NCI-H128 (cell line): ENCODE measurements around the gene TRRAP.

ENCODE experiments used
- DNase-seq: peaks from one replicate; lab custom pipeline; 2025; ENCODE audit not compliant: unreplicated experiment; lab: John Stamatoyannopoulos, UW

The TRRAP gene

GRCh38 chr7:99003419-99003818 is 125.1 kb downstream of the TRRAP start:
- no peak for DNase-seq

DNA sequence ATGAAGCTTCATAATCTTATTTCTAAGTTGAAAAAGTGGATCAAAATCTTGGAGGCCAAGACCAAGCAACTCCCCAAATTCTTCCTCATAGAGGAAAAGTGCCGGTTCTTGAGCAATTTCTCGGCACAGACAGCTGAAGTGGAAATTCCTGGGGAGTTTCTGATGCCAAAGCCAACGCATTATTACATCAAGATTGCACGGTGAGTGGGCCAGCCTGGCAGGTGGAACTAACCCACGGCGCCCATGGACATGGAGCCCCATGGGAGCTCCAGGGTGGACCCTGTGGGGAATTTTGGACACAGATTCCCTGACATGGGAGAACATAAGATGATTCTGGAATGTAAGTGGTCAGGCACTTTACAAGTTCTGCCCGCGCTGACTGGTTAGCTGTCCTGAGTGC is 125.9 kb downstream of the TRRAP start:
- DNase-seq = no peak

DNA sequence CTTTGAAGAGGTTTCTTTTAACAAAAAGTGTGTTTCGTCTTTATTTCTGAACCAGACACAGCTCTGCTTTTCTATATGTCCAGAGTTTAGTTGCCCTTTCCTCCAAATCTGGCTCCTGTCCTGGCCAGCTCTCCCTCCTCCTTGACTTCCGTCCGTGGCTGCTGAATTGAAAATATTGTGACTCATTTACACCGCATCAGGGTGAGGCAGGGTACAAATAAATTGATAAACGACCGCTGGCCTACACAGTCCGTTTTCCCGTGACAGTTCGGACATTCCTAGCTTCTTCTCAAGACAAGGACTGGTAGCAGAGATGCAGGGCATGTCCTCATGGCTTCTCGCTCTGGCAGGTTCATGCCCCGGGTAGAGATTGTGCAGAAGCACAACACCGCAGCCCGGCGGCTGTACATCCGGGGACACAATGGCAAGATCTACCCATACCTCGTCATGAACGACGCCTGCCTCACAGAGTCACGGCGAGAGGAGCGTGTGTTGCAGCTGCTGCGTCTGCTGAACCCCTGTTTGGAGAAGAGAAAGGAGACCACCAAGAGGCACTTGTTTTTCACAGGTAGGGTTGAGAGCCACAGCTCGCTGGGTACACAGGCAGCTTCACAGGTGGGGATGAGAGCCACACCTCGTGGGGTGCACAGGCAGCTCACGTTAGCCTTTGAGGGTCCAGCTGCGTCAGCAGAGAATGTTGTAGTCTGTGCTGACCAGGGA is 126.6 kb downstream of the TRRAP start:
- DNase-seq = no peak

- DNase-seq = no peak
Measured at GRCh38 chr7:99005776-99006175, 127.4 kb downstream of the TRRAP start.

DNA sequence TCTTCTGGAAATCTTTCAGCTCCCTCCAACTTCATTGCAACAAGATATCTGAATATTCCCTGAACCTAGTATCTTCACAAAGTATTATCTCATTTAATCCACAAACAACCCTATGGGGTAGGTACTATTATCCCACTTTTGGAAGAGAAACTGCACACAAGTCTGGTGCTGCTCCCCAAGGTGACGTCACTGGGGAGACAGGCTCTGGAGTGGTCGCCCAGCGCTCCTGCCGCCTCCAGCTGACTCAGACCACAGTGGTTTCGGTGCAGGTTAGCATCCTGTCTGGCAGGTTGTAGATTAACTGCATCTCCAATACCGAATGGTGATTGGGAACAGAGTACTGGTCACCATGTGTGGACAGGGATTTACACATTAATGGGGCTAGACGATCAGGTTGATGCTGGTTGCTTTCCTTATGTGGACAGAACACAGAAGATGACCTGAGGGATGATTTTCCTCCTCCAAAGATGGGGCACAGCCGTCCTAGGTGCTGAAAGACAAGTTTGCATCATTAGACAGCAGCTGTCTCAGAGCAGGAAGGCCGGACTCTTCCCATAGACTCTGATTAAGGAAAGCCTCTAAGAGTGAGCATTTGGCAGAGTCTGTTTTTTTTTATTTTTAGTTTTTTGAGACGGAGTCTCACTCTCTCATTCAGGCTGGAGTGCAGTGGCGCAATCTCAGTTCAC is 128.6 kb downstream of the TRRAP start:
- DNase-seq = no peak

- DNase-seq = no peak
Measured at GRCh38 chr7:99008181-99008631, 129.9 kb downstream of the TRRAP start.

GRCh38 chr7:99008921-99009530 is 130.7 kb downstream of the TRRAP start:
- DNase-seq = no peak

DNA sequence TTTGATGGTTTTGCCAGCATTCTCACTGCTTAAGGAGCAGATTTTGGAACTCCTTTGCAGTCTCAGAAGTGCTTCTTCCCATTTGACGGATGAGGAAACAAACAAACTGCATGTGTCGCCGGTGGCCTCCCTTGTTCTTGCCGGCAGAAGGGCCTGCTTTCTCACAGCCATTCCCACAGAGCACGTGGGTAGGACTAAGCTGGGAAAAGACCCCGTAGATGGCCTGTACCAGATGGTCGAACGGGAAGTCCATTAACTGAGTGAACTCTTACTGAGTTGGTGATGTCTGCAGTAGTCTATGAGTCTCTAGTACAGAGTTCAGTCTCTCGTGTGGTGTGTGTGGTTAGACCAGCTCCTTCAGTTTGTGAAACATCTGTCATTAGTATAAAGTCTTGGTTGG is 131.9 kb downstream of the TRRAP start:
- no peak for DNase-seq

GRCh38 chr7:99011341-99011705 is 133.0 kb downstream of the TRRAP start:
- DNase-seq = no peak

GRCh38 chr7:99011706-99012404 is 133.5 kb downstream of the TRRAP start:
- no peak for DNase-seq

DNA sequence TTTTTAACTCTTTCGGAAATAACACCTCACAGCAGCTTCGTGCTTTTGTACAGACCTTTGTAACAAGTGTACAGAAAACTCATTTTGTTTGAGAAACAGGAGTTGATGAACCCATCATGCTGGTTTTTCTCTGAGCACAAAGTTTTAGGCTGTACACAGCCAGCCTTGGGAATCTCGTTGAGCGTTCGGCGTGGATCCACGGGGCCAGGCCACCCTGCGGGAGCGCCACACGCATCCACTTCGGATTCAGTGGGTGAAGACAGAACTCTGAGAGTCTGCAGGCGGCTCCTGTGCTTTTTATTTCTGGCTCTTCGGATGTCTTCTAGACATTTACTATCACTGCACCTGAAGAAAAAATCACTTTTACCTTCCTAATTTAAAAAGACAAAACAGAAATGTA is 134.4 kb downstream of the TRRAP start:
- DNase-seq = no peak

- no peak for DNase-seq
Measured at GRCh38 chr7:99013266-99014112, 135.2 kb downstream of the TRRAP start.

- no peak for DNase-seq
Measured at GRCh38 chr7:99014113-99014985, 136.0 kb downstream of the TRRAP start.

- no peak for DNase-seq
Measured at GRCh38 chr7:99016196-99016595, 137.9 kb downstream of the TRRAP start.

- no peak for DNase-seq
Measured at GRCh38 chr7:99019523-99020412, 141.4 kb downstream of the TRRAP start.

DNA sequence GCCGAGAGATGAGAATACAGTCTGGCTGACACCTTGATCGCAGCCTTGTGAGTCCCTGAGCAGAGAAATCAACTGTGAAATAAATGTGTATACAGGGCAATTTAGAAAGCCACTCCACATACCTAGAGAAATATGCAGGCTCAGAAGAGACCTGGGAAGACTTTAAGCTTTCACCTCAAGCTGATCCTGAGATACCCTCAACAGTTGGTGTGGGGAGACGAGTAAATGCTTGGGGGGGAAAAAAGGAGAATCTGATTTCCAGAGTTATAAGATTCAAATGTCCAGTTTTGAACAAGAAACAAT is 142.0 kb downstream of the TRRAP start:
- no peak for DNase-seq

GRCh38 chr7:99021941-99022560 is 143.7 kb downstream of the TRRAP start:
- DNase-seq = no peak

GRCh38 chr7:99024066-99024465 is 145.7 kb downstream of the TRRAP start:
- no peak for DNase-seq

DNA sequence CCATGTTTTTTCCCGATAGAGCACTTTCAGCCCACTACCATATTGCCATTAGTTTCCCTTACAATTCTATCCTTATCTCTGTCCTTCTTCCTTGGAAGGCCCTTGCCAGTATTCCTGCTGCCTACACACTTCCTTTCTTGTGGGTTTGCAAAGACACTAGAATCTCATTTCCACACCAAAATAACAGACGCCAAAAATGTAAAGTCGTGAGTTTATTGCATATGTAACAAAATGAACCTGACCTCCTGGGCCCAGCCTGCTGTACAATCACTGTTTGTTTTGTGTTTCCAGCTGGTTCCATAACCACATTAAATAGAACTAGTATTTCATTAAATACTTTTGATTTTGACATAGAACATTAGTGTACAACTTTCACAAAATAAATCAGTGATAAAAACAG is 148.9 kb downstream of the TRRAP start:
- DNase-seq = no peak
